Natural killer cell (primary cell): Measurements from ENCODE around the gene SYNGR2. TPM values are rescaled to one million over a fixed set of nuclear protein-coding genes. Genes with fewer than 3 reads are reported as not detected.

Experiments
- ATAC-seq, 3 donors: fragments of 150-1000 bp in 2 of 3; fragments of 200-7000 bp in 1 of 3; cut with Tn5 transposase; 1 replicate in 1 of 3; 2 replicates in 2 of 3; pipeline ENCODE4 v1.10.0; 2021; ENCODE audit warnings: mild to moderate bottlenecking in 2 of 3, moderate library complexity in 2 of 3
- DNase-seq, 2 donors: peaks; one replicate each; pipeline versions ENCODE4 v3.0.0 to v3.0.0-alpha.2; 2013 to 2021; ENCODE audit warnings: mixed read lengths in 1 of 2
- H3K27ac ChIP-seq: one replicate; pipeline ENCODE4 v1.5.1; 2013; ENCODE audit warnings: mild to moderate bottlenecking, low read length
- H3K27me3 ChIP-seq: one replicate; pipeline ENCODE4 v1.6.1; 2013; ENCODE audit warnings: low read length; ENCODE audit not compliant: control insufficient read depth, insufficient read depth
- H3K36me3 ChIP-seq: one replicate; pipeline ENCODE4 v1.6.1; 2013; ENCODE audit warnings: low read length; ENCODE audit not compliant: control insufficient read depth, insufficient read depth
- H3K4me1 ChIP-seq: one replicate; pipeline ENCODE4 v1.6.1; 2013; ENCODE audit warnings: low read length; ENCODE audit not compliant: control insufficient read depth, insufficient read depth
- H3K4me3 ChIP-seq: one replicate; pipeline ENCODE4 v1.5.1; 2013; ENCODE audit warnings: low read length
- H3K9me3 ChIP-seq: one replicate; pipeline ENCODE4 v1.6.1; 2013; ENCODE audit warnings: low read length; ENCODE audit not compliant: control insufficient read depth, insufficient read depth
- H3K27ac Mint-ChIP-seq, 2 donors: one replicate each; pipeline ENCODE4 v1.8.0; 2022; ENCODE audit warnings: mild to moderate bottlenecking in 2 of 2, mixed read lengths in 2 of 2, moderate library complexity in 1 of 2
- H3K27me3 Mint-ChIP-seq, 2 donors: one replicate each; pipeline ENCODE4 v1.8.0; 2022; ENCODE audit warnings: low read depth in 2 of 2, mixed read lengths in 2 of 2
- H3K36me3 Mint-ChIP-seq: one replicate; pipeline ENCODE4 v1.8.0; 2022; ENCODE audit warnings: mixed read lengths
- H3K4me1 Mint-ChIP-seq, 2 donors: one replicate each; pipeline ENCODE4 v1.8.0; 2022; ENCODE audit warnings: mixed read lengths in 2 of 2
- H3K4me3 Mint-ChIP-seq: one replicate; pipeline ENCODE4 v1.8.0; 2022; ENCODE audit warnings: mild to moderate bottlenecking, moderate library complexity, mixed read lengths
- H3K9me3 Mint-ChIP-seq, 2 donors: one replicate each; pipeline ENCODE4 v1.8.0; 2022; ENCODE audit warnings: mixed read lengths in 2 of 2
- CTCF ChIP-seq: fragments of 200-600 bp; IDR thresholded peaks from one replicate; pipeline ENCODE4 v1.8.0; 2022; ENCODE audit warnings: antibody characterized with exemption
- WGBS: methylation state at CpG from one replicate; pipeline ENCODE4 v1.1.7; 2013; ENCODE audit warnings: missing lambda C conversion rate; ENCODE audit not compliant: insufficient coverage; 5-methylcytosine and 5-hydroxymethylcytosine counted together
- intact Hi-C: fragments of 100-400 bp; cut with micrococcal nuclease; formaldehyde crosslinking; loops from one replicate; pipeline ENCODE4 v1.14.2; 2022
- total RNA-seq, 4 donors: library from RNA; stranded (reverse); fragments of 120-200 nt in 1 of 4; gene quantifications; one replicate each; pipeline versions ENCODE4 v1.2.3 to v1.2.4, GENCODE V29; 2013 to 2022

The SYNGR2 gene
- total RNA-seq, 3 donors from 2014 or later (not counting 1 experiment from before 2014, with no cell fraction given), result 41.2 to 62.1 (median 43.5) TPM

GRCh38 chr17:78120971-78121800, 47.2 kb upstream of the SYNGR2 start:
- H3K4me3 ChIP-seq, result peak overlapping the region; percentile 2
- peak overlapping the region; percentile 86 for H3K4me3 Mint-ChIP-seq
- no peaks in the 10 kb centered on the region for H3K9me3 Mint-ChIP-seq
- H3K9me3 ChIP-seq, result no peaks in the 10 kb centered on the region
- intact Hi-C loops, result loop anchor here (1.0 kb wide), 1 partner anchor 9 kb away; the partner anchor contains the start of gene TMC8
- H3K4me1 ChIP-seq, result peaks cover 83% of the 10 kb centered on the region
- H3K27ac Mint-ChIP-seq, result peak overlapping the region; percentile 82 to 84
- TF ChIP-seq CTCF, result no peak
- H3K4me1 Mint-ChIP-seq, result peaks cover 32 to 59% of the 10 kb centered on the region in 2 donors
- no peaks in the 10 kb centered on the region for H3K27me3 Mint-ChIP-seq
- no peaks in the 10 kb centered on the region for H3K27me3 ChIP-seq
- WGBS, result 11% methylated on average over 34 of the region's 35 CpGs
- DNase-seq (peak in 1 of 2 donors; percentile 79), ATAC-seq (peak; percentile 42 to 55 (median 51))
- H3K36me3 ChIP-seq, result peaks cover 90% of the 10 kb centered on the region
- H3K36me3 Mint-ChIP-seq, result no peaks in the 10 kb centered on the region
- H3K27ac ChIP-seq, result peak overlapping the region; percentile 57

DNA sequence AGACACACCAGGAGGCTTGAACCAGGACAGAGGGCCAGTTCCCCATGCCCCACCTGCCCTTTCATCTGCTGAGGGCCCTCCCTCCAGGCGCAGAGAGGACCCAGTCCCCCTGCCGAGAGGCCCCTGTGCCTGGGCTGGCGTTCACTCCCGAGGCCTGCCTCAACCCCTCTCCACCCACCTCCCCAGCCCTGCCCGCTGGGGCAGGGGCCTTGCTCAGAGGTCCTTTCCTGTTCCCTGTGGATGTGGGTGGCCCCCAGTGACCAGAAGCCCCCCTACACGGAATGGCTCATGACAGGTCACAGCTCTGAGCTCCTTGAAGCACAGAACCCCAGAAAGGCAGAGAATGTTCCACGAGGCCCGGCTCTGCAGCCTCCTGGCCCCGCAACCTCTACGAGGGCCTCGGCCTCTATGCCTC, 46.6 kb upstream of the SYNGR2 start:
- no peaks in the 10 kb centered on the region for H3K9me3 Mint-ChIP-seq
- Histone ChIP-seq H3K36me3 (peaks cover 89% of the 10 kb centered on the region), H3K27me3 (no peaks in the 10 kb centered on the region), H3K4me1 (peaks cover 89% of the 10 kb centered on the region), H3K27ac (peak overlapping the region; percentile 57), H3K9me3 (no peaks in the 10 kb centered on the region), H3K4me3 (peak overlapping the region; percentile 2)
- ATAC-seq, result peak in 2 of 3 donors; percentile 1 to 10
- TF ChIP-seq CTCF, result no peak
- peak overlapping the region; percentile 82 to 84 for H3K27ac Mint-ChIP-seq
- H3K4me3 Mint-ChIP-seq, result peak overlapping the region; percentile 86
- intact Hi-C loops, result loop anchor here (1.0 kb wide), 1 partner anchor 8 kb away; the partner anchor contains the start of gene TMC8
- H3K27me3 Mint-ChIP-seq, result no peaks in the 10 kb centered on the region
- WGBS, result 36% methylated on average over 11 of the region's 11 CpGs
- DNase-seq, result no peak
- H3K36me3 Mint-ChIP-seq, result no peaks in the 10 kb centered on the region
- peaks cover 32 to 61% of the 10 kb centered on the region in 2 donors for H3K4me1 Mint-ChIP-seq

- peak overlapping the region; percentile 82 to 84 for H3K27ac Mint-ChIP-seq
- peak overlapping the region; percentile 57 for H3K27ac ChIP-seq
- peak; percentile 11 to 28 (median 28) for ATAC-seq
- peak overlapping the region; percentile 71 for H3K4me3 Mint-ChIP-seq
- H3K4me3 ChIP-seq, result peak overlapping the region; percentile 2
- no peaks in the 10 kb centered on the region for H3K27me3 ChIP-seq
- intact Hi-C loops, result no loop called here
- no peak for TF ChIP-seq CTCF
- H3K27me3 Mint-ChIP-seq, result no peaks in the 10 kb centered on the region
- DNase-seq, result peak in 1 of 2 donors; percentile 60
- H3K36me3 Mint-ChIP-seq, result no peaks in the 10 kb centered on the region
- 61% methylated on average over 23 of the region's 23 CpGs for WGBS
- H3K36me3 ChIP-seq, result peaks cover 87% of the 10 kb centered on the region
- H3K9me3 ChIP-seq, result no peaks in the 10 kb centered on the region
- peaks cover 93% of the 10 kb centered on the region for H3K4me1 ChIP-seq
- H3K4me1 Mint-ChIP-seq, result peaks cover 37 to 63% of the 10 kb centered on the region in 2 donors
- H3K9me3 Mint-ChIP-seq, result no peaks in the 10 kb centered on the region
Measured at GRCh38 chr17:78122216-78122930, 46.0 kb upstream of the SYNGR2 start.
